OCI-LY7 (cell line): Measurements from ENCODE around the gene SPEF1.

ENCODE experiments used
- EZH2phosphoT487 ChIP-seq: fragments of 200-600 bp; sonication (generic); IDR thresholded peaks from 2 replicates; pipeline ENCODE4 v1.6.1; 2018; ENCODE audit warnings: low read depth, borderline replicate concordance, mild to moderate bottlenecking, mixed run types, antibody characterized with exemption, low read length, moderate library complexity, mixed read lengths
- TF ChIP-seq, protein P1 (sequence below): fragments of 200-600 bp; sonication (generic); conservative IDR thresholded peaks from 2 replicates; pipeline ENCODE4 v1.5.1; 2014; ENCODE audit warnings: mild to moderate bottlenecking, antibody characterized with exemption, low read length, moderate library complexity, mixed read lengths

DNA sequence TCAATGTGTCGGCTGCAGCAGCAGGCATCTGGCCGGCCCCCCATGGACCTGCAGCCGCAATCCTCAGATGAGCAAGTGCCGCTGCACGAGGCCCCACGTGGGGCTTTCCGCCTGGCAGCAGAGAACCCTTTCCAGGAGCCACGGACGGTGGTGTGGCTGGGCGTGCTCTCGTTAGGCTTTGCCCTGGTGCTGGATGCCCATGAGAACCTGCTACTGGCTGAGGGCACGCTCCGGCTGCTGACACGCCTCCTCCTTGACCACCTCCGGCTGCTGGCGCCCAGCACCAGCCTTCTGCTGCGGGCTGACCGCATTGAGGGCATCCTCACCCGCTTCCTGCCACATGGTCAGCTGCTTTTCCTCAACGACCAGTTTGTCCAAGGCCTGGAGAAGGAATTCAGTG lies 42.6 kb upstream of the SPEF1 start:
- TF ChIP-seq, protein P1, sequence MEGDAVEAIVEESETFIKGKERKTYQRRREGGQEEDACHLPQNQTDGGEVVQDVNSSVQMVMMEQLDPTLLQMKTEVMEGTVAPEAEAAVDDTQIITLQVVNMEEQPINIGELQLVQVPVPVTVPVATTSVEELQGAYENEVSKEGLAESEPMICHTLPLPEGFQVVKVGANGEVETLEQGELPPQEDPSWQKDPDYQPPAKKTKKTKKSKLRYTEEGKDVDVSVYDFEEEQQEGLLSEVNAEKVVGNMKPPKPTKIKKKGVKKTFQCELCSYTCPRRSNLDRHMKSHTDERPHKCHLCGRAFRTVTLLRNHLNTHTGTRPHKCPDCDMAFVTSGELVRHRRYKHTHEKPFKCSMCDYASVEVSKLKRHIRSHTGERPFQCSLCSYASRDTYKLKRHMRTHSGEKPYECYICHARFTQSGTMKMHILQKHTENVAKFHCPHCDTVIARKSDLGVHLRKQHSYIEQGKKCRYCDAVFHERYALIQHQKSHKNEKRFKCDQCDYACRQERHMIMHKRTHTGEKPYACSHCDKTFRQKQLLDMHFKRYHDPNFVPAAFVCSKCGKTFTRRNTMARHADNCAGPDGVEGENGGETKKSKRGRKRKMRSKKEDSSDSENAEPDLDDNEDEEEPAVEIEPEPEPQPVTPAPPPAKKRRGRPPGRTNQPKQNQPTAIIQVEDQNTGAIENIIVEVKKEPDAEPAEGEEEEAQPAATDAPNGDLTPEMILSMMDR: no peak
- TF ChIP-seq EZH2phosphoT487: no peak
